ENCODE results near the gene APMAP.
"Not testable (repeated sequence)": the region's sequence is repeated elsewhere in the genome, so short reads cannot be mapped to it uniquely, and the experiment has no call there.

The APMAP gene

DNA sequence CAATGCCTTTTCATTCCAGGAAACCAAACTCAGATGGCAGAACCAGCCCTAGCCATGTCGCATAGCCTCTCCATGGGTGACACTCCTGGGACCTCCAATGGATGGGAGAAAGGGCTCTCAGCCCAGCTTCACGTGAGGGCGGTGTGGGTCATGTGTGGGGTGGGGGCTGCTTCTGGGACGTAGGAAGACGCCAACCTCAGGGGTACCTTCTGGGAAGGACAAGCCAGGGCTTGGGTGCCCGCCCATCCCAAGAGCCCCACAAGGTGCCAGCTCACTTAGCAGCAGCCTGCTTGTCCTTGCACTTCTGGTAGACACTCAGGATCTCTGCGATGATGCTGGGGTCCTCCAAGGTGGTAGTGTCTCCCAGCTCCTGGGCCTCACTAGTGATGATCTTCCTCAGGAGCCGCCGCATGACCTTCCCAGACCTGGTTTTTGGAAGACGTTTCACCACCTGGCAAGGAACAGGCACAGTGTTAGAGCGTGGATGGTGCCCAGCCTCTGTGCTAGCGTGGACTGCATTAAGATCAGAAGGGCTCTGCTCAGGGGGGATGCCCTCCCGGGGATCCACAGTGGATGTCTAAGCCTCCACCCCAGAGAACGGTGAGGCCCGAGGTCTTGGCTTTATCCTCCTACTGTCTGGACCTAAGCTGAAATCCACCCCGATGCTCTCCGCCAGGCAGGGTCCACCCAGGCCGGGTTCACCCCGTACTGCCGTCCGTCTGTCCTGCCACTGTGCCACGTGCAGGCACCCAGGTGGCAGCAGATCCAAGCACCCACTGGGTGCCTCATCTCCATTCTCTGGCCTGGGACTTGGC lies 15.1 kb upstream of the APMAP start:
- no peak for DNase-seq (ENCODE audit: low read depth, low spot score)

GRCh38 chr20:25006431-25007167 lies 14.0 kb upstream of the APMAP start:
- DNase-seq (ENCODE audit: low read depth, low spot score), result no peak

- DNase-seq (ENCODE audit: low read depth, low spot score), result no peak
These were observed 13.1 kb upstream of the APMAP start for GRCh38 chr20:25005661-25006060.

- DNase-seq (ENCODE audit: low read depth, low spot score), result no peak
These were observed 12.7 kb upstream of the APMAP start for GRCh38 chr20:25005220-25005619.

DNA sequence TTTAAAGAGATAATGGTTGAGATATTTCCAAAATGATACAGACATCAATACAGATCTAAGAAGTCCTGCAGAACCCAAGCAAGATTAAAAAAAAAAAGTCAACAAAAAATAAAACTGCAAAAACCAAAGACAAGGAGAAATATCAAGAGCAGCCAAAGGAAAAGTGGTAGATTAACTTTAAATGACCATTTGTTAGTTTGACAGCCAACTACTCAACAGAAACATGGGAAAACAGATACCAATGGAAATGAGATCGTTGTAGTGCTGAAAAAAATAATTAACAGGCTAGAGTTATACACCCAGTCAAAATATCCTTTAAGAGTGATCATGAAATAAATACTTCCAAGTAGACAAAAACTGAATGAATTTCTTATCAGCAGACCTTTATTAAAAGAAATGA lies 10.5 kb upstream of the APMAP start:
- no peak for DNase-seq (ENCODE audit: low read depth, low spot score)

GRCh38 chr20:25001323-25001722 lies 8.8 kb upstream of the APMAP start:
- not testable (repeated sequence) for DNase-seq (ENCODE audit: low read depth, low spot score)

DNA sequence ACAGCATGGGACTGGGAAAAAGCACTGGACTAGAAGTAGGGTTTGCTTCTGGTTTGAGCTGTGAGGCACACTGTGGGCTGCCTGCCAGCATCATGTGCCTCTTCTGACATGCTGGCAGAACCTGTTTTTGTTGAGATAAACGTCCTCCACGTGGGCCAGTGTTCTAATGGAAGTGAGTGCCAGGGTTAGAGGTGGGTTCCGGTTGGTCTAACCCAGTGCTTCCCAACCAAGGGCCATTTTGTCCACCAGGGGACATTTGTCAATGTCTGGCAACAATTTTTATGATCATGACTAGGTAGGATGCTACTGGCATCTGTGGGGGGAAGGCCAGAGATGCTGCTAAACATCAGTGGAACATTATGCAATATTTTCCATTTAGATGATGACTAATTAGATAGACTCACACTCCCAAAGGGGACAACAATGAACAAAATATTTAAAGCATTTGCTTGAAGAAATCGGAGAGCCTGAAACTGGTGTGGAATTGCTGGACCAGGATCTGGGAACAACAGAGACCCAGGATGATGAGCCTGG lies 7.8 kb upstream of the APMAP start:
- no peak for DNase-seq (ENCODE audit: low read depth, low spot score)

- no peak for DNase-seq (ENCODE audit: low read depth, low spot score)
These were observed 7.0 kb upstream of the APMAP start for GRCh38 chr20:24999568-24999967.

DNA sequence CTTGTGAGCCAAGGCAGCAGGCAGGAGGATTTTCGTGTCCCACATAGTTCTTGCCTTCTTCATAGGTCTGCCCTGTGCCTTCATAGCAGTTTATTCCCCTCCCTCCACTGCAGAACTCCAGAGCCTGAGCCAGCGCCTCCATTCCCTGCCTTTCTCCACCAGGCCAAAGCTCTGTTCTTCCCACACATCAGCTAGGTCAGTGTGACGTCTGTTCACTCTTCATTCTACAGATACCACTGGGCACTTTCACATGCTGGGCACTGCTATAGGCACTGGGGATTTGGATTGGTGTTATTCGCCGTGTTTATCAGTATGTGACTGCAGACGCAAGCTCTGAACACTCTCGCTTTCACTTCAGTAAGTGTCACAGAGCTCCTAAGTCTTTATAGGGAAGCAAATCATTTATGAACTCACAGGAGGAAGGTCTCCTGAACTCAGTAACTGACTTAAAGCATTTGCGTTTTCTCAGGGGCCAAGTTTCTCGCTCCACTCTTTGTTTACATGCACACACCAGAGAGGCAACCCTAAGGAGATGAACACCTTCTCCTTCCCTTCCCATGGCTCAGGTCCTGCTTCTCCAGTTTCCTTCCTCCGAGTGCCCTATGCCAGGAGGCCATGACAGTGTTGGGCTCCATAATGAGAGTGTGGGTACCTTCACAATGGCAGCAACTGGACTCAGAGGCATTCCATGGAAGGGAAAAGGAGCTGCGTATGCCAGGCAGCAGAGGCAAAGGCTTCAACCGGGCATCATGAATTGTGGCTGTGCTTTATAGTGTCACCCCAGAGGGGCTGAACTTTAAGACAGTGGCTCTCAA lies 6.3 kb upstream of the APMAP start:
- no peak for DNase-seq (ENCODE audit: low read depth, low spot score)

- DNase-seq (ENCODE audit: low read depth, low spot score), result no peak
These were observed 5.6 kb upstream of the APMAP start for GRCh38 chr20:24998121-24998520.

- no peak for DNase-seq (ENCODE audit: low read depth, low spot score)
These were observed 4.2 kb upstream of the APMAP start for GRCh38 chr20:24996449-24997377.

GRCh38 chr20:24995741-24996448 lies 3.3 kb upstream of the APMAP start:
- DNase-seq (ENCODE audit: low read depth, low spot score), result no peak

DNA sequence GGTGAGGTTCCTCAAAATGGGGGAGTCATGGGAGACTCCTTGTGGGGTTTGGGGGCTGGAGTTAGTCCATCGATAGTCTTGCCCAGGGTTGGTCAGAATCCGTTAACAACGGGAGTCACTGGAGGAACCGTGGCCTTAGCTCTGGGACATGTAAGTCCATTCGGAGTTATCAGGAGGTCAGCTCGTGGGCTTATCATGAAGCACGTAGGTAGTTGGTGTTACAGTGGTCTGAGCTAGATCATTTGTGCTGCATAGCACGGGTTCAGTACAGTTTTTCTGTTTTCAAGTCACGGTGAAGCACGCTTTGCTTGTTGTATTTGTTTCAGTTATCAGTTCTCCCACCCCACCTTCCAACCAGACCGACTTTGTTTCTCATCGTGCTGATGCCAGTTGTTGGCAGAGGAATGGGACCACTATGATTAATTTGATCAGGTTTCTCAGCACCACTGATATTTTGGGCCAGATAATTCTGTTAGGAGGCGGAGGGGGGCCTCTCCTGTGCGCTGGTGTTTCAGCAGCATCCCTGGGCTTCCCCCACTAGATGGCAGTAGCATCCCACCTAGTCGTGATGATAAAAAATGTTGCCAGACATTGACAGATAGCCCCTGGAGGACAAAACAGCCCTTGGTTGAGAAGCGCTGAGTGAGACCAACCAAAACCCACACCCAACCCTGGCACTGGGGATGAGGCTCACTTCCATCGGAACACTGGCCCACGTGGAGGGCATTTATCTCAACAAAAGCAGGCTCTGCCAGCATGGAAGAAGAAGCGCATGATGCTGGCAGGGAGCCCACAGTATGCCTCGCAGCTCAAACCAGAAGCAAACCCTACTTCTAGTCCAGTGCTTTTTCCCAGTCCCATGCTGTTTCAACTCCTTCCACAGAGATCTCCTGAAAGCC lies 2.2 kb upstream of the APMAP start:
- DNase-seq (ENCODE audit: low read depth, low spot score), result peak; percentile 87

GRCh38 chr20:24994186-24994465 lies 1.6 kb upstream of the APMAP start:
- DNase-seq (ENCODE audit: low read depth, low spot score), result no peak

GRCh38 chr20:24993337-24994185 lies 1.0 kb upstream of the APMAP start:
- no peak for DNase-seq (ENCODE audit: low read depth, low spot score)

DNA sequence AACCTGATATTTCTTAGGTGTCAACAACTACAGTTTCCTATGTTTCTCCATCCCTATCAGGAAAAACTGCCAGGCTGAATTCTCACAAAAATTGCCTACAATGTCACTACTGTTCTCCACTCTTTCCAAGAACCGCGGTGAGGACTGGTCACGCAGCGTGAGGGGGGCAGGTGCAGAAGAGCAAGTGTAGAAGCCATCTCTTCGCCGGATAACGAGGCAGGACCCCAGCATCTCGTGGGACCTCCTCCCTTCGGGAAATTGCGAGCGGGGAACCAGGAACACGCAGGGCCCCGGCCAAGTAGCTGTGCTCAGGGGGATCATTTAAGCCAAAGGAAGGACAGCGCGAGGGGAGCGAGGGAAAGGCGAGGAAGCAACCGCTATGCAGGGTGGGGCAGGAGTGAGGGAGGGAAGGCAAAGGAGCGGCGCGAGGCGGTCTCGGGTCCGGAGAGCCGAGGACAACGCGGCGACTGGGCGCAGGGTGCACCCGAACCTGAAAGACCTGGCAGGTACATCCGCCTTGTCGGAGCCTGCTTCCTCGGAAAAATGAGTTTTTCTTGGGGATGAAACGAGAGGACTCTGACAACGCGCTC lies 559 bp downstream of the APMAP start:
- no peak for DNase-seq (ENCODE audit: low read depth, low spot score)

GRCh38 chr20:24990810-24991252 lies 1.7 kb downstream of the APMAP start:
- peak; percentile 76 for DNase-seq (ENCODE audit: low read depth, low spot score)

DNA sequence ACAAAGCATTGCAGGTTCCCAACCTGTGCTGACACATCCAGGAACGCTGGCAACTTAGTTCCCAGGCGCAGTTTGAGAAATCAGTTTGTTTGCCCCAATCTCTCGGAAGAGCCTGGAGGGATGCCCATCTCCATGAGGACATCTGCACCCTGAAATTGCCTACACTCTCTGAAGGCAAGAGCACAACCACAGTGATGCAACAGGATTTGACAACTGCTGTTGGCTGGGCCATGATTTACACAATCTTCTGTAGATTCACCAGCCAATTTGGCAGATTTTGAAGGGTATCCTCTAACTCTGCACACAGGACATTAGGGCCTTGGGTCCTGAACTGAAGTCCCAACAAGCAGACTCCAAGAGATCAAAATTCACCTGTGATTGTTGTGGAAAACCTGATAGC lies 3.4 kb downstream of the APMAP start:
- no peak for DNase-seq (ENCODE audit: low read depth, low spot score)
